Measurements from ENCODE around the gene NHERF1.

GRCh38 chr17:74728702-74729075 is 19.7 kb upstream of the NHERF1 start:
- TF ChIP-seq CTCF (IDR thresholded peaks at IDR 0.05): no peak
- no peak for TF ChIP-seq MXI1 (IDR thresholded peaks at IDR 0.05; ENCODE audit: low read depth, low read length)
- TF ChIP-seq EZH2phosphoT487 (IDR thresholded peaks at IDR 0.05; ENCODE audit: borderline replicate concordance, low read depth): no peak
- TF ChIP-seq FOXM1 (IDR thresholded peaks at IDR 0.05; ENCODE audit: low read depth): no peak
- TF ChIP-seq GATA2 (CRISPR knock-in tag; IDR thresholded peaks at IDR 0.05): no peak
- TF ChIP-seq RAD21 (IDR thresholded peaks at IDR 0.05; ENCODE audit: low read length): no peak
- TF ChIP-seq MEF2A (IDR thresholded peaks at IDR 0.05; ENCODE audit: borderline replicate concordance, low read depth): no peak
- TF ChIP-seq YY1 (IDR thresholded peaks at IDR 0.05; ENCODE audit: low read depth): no peak
- no peak for TF ChIP-seq TEAD4 (IDR thresholded peaks at IDR 0.05; ENCODE audit: borderline replicate concordance, insufficient read depth)
- no peak for TF ChIP-seq NFIC (IDR thresholded peaks at IDR 0.05; ENCODE audit: borderline replicate concordance)
- no peak for TF ChIP-seq POLR2AphosphoS5 (IDR thresholded peaks at IDR 0.05; ENCODE audit: low read depth, low read length)
- TF ChIP-seq SMC3 (IDR thresholded peaks at IDR 0.05; ENCODE audit: low read depth, low read length): no peak
- no peak for TF ChIP-seq EP300 (IDR thresholded peaks at IDR 0.05; ENCODE audit: borderline replicate concordance in 1 of 2, low read depth in 1 of 2, low read length in 1 of 2)
- TF ChIP-seq GABPA (IDR thresholded peaks at IDR 0.05; ENCODE audit: low read depth): no peak

All from SK-N-SH (cell line).